Stimulated activated naive CD8-positive, alpha-beta T cell treated with anti-CD3 and anti-CD28 coated beads, Interleukin-15, Interleukin-2, amounts not matched to agents 100 ng/mL and 50 ng/mL, for 24 hours (primary cell): ENCODE data around the gene KIF1C.

Experiments
- H3K27ac Mint-ChIP-seq: one replicate; pipeline ENCODE4 v1.8.0; 2021; ENCODE audit warnings: mild to moderate bottlenecking, mixed read lengths
- H3K27me3 Mint-ChIP-seq: one replicate; pipeline ENCODE4 v1.8.0; 2021; ENCODE audit warnings: mixed read lengths
- H3K36me3 Mint-ChIP-seq: one replicate; pipeline ENCODE4 v1.8.0; 2021; ENCODE audit warnings: low read depth, mixed read lengths
- H3K4me1 Mint-ChIP-seq: one replicate; pipeline ENCODE4 v1.8.0; 2021; ENCODE audit warnings: low read depth, mixed read lengths
- H3K4me3 Mint-ChIP-seq: one replicate; pipeline ENCODE4 v1.8.0; 2021; ENCODE audit warnings: mild to moderate bottlenecking, mixed read lengths
- H3K9me3 Mint-ChIP-seq: one replicate; pipeline ENCODE4 v1.8.0; 2021; ENCODE audit warnings: mixed read lengths

Gene KIF1C

GRCh38 chr17:4997302-4998026 is at the start of gene KIF1C, which contains the start of gene INCA1:
Gene KIF1C (plus strand): TSS chr17:4997950. CDS start chr17:5000247, 2,297 bp downstream.
Gene INCA1 (minus strand): TSS chr17:4997522. CDS start chr17:4994437, 3,085 bp downstream.
- Mint-ChIP-seq H3K9me3 (no peaks in the 10 kb centered on the region), H3K4me1 (peaks cover 22% of the 10 kb centered on the region), H3K4me3 (peak within 1 kb of the TSS; percentile 83), H3K27ac (no peak within 1 kb of the TSS), H3K36me3 (peaks cover 5% of the 10 kb centered on the region), H3K27me3 (no peaks in the 10 kb centered on the region)

DNA sequence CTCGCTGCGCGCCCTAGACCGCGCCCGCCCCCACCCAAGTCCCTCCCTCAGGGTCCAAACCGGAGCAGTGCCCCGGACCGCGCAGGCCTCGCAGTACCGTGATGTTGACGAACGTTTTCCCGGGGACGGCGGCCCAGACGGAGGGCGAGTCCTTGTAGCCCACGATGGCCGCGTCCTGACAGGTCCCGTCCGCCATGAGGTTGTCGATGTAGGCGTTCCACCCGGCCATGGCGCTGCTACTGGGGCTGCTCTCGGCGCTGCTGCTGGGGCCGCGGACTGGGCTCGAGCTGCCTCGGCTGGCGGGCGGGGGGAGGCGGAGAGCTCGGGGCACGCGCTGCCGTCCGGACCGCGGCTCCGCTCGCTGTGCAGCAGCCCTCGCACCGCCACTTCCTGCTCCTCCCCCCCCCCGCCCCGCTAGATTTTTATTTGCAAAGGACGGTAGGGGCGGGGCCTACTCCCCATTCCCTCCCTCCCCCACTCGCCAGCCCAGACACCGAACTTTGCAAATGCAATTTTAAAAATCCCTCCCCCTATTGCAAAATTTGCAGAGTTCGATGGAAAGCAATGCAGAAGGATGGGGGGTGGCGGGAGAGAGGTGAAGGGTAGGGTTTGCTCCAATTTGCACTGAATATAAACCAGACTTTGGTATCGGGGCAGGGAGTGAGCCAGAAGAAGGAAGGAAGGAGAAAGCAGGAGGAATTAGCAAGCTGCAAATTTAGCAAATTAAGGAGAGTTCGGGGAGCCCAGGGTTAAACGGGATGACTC is 49.4 kb upstream of the KIF1C start, which contains the start of gene PFN1:
Gene PFN1 (minus strand): TSS at position 365 of the 765 bp plus-strand sequence. CDS start 136 bp downstream, at position 229.
- H3K27ac Mint-ChIP-seq = peak within 1 kb of the TSS; percentile 99
- no peaks in the 10 kb centered on the region for H3K9me3 Mint-ChIP-seq
- peaks cover 52% of the 10 kb centered on the region for H3K4me1 Mint-ChIP-seq
- peaks cover 41% of the 10 kb centered on the region for H3K36me3 Mint-ChIP-seq
- no peaks in the 10 kb centered on the region for H3K27me3 Mint-ChIP-seq
- H3K4me3 Mint-ChIP-seq = peak within 1 kb of the TSS; percentile 93

DNA sequence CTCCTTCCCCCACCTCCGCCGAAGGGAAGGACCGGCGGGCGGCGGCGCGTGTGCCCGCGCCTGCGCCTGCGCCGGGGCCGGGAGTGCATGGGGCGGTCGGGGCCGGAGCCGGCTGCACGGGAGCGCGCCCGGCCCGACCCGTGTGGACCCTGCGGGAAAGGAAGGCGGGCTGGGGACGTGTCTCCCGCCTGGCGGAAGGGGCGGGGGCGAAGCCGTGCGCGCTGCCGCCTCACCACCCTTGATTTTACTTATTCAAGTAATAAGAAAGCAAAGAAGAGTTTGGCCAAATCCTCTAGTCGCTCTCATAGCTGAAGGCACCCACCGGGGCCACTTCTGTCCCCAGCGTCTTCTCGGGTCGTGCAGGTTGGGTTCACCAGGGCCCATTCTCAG is 48.8 kb upstream of the KIF1C start:
- H3K4me3 Mint-ChIP-seq = peak overlapping the region; percentile 93
- H3K4me1 Mint-ChIP-seq = peaks cover 47% of the 10 kb centered on the region
- no peaks in the 10 kb centered on the region for H3K9me3 Mint-ChIP-seq
- peak overlapping the region; percentile 99 for H3K27ac Mint-ChIP-seq
- H3K27me3 Mint-ChIP-seq = no peaks in the 10 kb centered on the region
- peaks cover 38% of the 10 kb centered on the region for H3K36me3 Mint-ChIP-seq

DNA sequence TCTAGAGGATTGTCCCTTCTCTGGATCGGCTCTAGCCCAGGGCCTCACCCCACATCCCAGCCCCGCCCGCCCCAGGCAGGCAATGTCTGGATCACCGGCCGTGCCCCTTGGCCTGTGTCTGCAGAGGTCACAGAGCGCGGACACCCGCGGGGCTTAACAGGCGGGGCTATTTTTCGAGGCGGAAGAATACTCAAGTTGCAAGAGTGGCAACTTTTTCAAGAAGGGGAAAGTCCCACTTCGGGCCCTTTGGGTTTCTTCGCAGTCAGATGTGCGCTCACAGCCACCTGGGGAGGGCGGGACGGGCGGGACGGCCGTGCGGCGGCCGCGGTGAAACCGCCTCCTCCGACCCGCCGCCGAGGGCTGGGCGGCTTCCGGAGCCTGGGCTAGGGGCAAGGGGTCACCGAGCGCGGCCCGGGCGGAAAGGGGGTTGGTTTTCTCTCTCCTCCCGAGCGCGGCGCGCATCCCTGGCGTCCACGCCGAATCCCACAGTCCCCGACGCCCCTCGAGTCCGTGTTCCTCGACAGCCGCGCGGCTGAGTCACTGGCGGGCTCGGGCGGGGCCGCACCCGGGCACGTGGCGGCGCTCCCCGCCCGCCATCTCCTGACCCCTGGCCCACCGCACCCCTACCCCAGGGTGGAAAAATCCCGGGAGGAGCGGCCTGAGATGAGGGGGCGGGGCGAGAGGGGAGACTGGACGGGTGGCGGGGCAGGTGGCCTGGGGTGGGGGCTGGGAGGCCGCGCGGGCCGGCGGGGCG is 48.3 kb upstream of the KIF1C start:
- peak overlapping the region; percentile 93 for H3K4me3 Mint-ChIP-seq
- H3K4me1 Mint-ChIP-seq = peaks cover 42% of the 10 kb centered on the region
- H3K27ac Mint-ChIP-seq = peak overlapping the region; percentile 81
- no peaks in the 10 kb centered on the region for H3K27me3 Mint-ChIP-seq
- no peaks in the 10 kb centered on the region for H3K9me3 Mint-ChIP-seq
- peaks cover 32% of the 10 kb centered on the region for H3K36me3 Mint-ChIP-seq

- Mint-ChIP-seq H3K36me3 (peaks cover 25% of the 10 kb centered on the region), H3K4me3 (peak overlapping the region; percentile 86), H3K27ac (peak overlapping the region; percentile 96), H3K4me1 (peaks cover 35% of the 10 kb centered on the region), H3K9me3 (no peaks in the 10 kb centered on the region), H3K27me3 (no peaks in the 10 kb centered on the region)
Observed at GRCh38 chr17:4950075-4950745, 47.5 kb upstream of the KIF1C start.

DNA sequence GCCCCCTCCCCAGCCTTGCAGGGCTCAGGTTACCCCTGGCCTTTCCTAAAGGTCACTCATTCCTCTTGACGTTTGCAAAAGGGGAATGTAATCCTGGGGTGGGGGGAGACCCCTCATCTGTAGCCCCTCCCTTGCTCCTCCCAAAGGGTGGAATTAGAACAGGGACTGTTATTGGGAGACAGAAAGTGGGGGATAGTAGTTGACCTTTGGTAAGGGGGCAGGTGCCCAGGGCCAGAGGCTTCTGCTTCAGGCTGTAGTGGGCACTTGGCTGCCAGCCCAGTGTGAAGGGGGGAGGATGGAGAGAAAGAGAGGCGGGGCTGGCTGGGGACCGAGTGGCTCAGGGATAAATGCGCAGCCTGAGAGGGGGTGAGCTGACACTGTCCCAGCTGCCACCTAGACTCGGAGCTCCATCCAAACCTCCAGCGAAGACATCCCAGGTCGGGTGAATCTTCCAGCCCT is 47.0 kb upstream of the KIF1C start, which contains the start of gene ENO3:
Gene ENO3 (plus strand): TSS at position 374 of the 459 bp plus-strand sequence. CDS start 711 bp downstream, outside the sequence.
- Mint-ChIP-seq H3K4me3 (peak within 1 kb of the TSS; percentile 86), H3K27ac (peak within 1 kb of the TSS; percentile 96)

GRCh38 chr17:4951486-4951885 is 46.3 kb upstream of the KIF1C start:
- Mint-ChIP-seq H3K4me3 (peak overlapping the region; percentile 86), H3K4me1 (peaks cover 29% of the 10 kb centered on the region), H3K27ac (peak overlapping the region; percentile 96)

More for the DNA sequence above, 47.0 kb upstream of the KIF1C start, which contains the start of gene ENO3:
- peaks cover 20% of the 10 kb centered on the region for H3K36me3 Mint-ChIP-seq
- no peaks in the 10 kb centered on the region for H3K9me3 Mint-ChIP-seq
- no peaks in the 10 kb centered on the region for H3K27me3 Mint-ChIP-seq
- H3K4me1 Mint-ChIP-seq = peaks cover 29% of the 10 kb centered on the region

GRCh38 chr17:4953451-4953961 is 44.2 kb upstream of the KIF1C start:
- no peaks in the 10 kb centered on the region for H3K36me3 Mint-ChIP-seq
- no peaks in the 10 kb centered on the region for H3K9me3 Mint-ChIP-seq
- peaks cover 26% of the 10 kb centered on the region for H3K4me1 Mint-ChIP-seq
- no peaks in the 10 kb centered on the region for H3K27me3 Mint-ChIP-seq
- H3K27ac Mint-ChIP-seq = no peak overlapping the region
- no peak overlapping the region for H3K4me3 Mint-ChIP-seq

More at GRCh38 chr17:4951486-4951885, 46.3 kb upstream of the KIF1C start:
- no peaks in the 10 kb centered on the region for H3K9me3 Mint-ChIP-seq
- H3K27me3 Mint-ChIP-seq = no peaks in the 10 kb centered on the region
- peaks cover 12% of the 10 kb centered on the region for H3K36me3 Mint-ChIP-seq

GRCh38 chr17:4955091-4955490 is 42.7 kb upstream of the KIF1C start:
- no peaks in the 10 kb centered on the region for H3K9me3 Mint-ChIP-seq
- no peak overlapping the region for H3K4me3 Mint-ChIP-seq
- no peak overlapping the region for H3K27ac Mint-ChIP-seq
- no peaks in the 10 kb centered on the region for H3K27me3 Mint-ChIP-seq
- H3K4me1 Mint-ChIP-seq = peaks cover 26% of the 10 kb centered on the region
- H3K36me3 Mint-ChIP-seq = no peaks in the 10 kb centered on the region

DNA sequence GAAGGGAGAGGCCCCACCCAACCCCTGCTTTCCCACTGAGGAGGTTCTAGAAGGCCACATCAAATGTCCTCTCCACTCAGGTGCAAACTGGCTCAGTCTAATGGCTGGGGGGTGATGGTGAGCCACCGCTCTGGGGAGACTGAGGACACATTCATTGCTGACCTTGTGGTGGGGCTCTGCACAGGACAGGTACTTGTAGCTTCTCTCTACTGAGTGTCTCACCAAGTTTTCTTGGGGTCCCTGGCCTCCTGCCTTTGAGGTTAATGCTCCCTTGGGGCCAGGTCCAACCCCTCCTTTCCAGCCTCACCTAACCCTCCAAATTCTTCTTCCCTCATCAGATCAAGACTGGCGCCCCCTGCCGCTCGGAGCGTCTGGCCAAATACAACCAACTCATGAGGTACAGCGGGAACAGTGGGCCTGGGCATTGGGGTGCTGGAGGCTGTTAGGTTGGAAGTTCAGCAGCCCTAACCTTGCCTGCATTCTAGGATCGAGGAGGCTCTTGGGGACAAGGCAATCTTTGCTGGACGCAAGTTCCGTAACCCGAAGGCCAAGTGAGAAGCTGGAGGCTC is 41.2 kb upstream of the KIF1C start:
- Mint-ChIP-seq H3K36me3 (peaks cover 7% of the 10 kb centered on the region), H3K4me3 (no peak overlapping the region), H3K27ac (no peak overlapping the region), H3K27me3 (no peaks in the 10 kb centered on the region), H3K9me3 (no peaks in the 10 kb centered on the region), H3K4me1 (peaks cover 12% of the 10 kb centered on the region)

DNA sequence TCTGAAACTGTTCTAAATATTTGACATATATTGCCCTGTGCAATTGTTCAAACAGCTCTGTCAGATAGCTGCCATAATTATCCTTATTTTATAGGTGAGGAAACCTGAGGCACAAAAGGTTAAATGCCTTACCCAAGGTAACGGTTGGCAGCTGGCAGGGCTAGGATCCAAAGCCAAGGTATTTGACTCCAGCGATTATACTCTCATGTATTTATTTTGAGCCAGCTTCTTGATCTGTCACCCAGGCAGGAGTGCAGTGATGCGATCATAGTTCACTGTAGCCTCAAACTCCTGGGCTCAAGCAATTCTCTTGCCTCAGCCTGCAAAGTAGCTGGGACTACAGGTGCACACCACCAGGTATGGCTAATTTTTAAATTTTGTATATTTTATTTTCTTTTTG is 39.6 kb upstream of the KIF1C start:
- no peak overlapping the region for H3K4me3 Mint-ChIP-seq
- H3K27ac Mint-ChIP-seq = no peak overlapping the region
- no peaks in the 10 kb centered on the region for H3K27me3 Mint-ChIP-seq
- peaks cover 8% of the 10 kb centered on the region for H3K4me1 Mint-ChIP-seq
- H3K36me3 Mint-ChIP-seq = peaks cover 10% of the 10 kb centered on the region
- no peaks in the 10 kb centered on the region for H3K9me3 Mint-ChIP-seq

DNA sequence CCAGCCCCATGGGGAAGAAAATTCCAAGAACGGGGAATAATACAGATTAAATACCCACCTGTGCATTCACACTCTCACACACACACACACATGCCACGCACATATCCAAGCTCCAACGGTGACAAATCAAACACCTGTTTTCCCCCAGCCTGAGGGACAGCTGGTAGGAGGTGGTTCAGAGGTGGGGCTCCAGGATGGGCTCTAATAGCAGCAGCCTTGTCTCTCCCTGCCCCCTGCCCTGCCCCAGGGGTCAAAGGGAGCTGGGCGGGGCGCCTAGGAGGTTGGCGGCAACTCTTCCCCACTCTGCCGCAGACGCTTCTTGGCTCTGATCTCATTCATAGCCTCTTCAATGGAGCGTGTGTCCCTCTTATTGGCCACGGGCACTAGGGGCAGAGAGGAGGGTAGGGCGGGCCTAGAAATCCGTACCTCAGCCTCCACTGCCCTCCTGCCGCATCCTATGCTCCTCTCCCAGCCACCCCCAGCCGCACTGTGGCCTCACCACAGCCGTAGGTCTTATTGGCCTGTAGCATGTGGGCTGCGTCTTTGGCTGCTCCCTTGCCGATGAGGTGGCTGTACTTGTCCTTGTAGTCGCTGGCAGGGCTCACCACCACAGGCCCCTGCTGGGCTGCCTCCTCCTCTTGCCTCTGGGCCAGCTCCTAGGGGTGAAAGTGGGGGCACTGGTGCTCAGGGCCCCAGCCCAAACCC is 38.3 kb upstream of the KIF1C start:
- Mint-ChIP-seq H3K27me3 (no peaks in the 10 kb centered on the region), H3K4me1 (peaks cover 8% of the 10 kb centered on the region), H3K4me3 (no peak overlapping the region), H3K9me3 (no peaks in the 10 kb centered on the region), H3K36me3 (peaks cover 10% of the 10 kb centered on the region), H3K27ac (no peak overlapping the region)

DNA sequence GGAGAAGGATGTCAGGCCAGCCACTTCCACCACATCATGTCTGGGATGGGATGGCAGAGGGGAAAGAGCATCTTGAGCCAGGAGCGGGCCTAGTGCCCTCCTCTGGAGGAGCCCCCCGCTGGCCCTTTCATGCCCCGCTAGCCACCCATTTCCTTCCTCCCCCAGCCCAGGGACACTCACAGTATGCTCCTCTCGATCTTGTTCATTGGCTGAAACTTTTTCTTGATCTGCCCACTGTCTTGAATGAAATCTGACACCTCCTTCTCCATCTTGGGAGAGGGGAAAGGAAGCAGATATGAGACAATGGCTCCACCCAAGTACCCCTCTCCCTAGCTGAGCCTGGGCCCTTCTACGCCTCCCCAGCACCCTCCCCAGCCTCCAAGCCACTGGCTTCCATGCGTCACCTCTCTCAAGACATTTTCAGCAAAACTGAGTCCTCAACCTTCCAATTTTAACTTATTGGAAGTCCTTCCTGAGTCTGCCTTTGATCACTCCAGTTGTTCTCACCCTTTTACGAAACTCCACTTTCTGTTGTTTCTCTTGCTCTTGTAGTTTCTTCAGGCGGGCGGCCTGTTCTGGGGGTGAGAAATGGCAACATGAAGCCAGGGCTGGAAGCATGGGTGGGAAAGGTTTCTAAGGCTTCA is 37.3 kb upstream of the KIF1C start:
- H3K27ac Mint-ChIP-seq = no peak overlapping the region
- peaks cover 12% of the 10 kb centered on the region for H3K4me1 Mint-ChIP-seq

More for the DNA sequence above, 37.3 kb upstream of the KIF1C start:
- H3K9me3 Mint-ChIP-seq = no peaks in the 10 kb centered on the region
- H3K27me3 Mint-ChIP-seq = no peaks in the 10 kb centered on the region
- no peak overlapping the region for H3K4me3 Mint-ChIP-seq
- peaks cover 15% of the 10 kb centered on the region for H3K36me3 Mint-ChIP-seq
